CD4-positive, alpha-beta T cell treated with Interleukin-1 beta for 1 hour (primary cell): ENCODE data around the gene ANO9.
"Not testable (repeated sequence)": the region's sequence is repeated elsewhere in the genome, so short reads cannot be mapped to it uniquely, and the experiment has no call there.

Experiments used
- DNase-seq, 2 donors: peaks; one replicate each; pipeline ENCODE4 v3.0.0-alpha.2; 2020 to 2022

Gene ANO9

DNA sequence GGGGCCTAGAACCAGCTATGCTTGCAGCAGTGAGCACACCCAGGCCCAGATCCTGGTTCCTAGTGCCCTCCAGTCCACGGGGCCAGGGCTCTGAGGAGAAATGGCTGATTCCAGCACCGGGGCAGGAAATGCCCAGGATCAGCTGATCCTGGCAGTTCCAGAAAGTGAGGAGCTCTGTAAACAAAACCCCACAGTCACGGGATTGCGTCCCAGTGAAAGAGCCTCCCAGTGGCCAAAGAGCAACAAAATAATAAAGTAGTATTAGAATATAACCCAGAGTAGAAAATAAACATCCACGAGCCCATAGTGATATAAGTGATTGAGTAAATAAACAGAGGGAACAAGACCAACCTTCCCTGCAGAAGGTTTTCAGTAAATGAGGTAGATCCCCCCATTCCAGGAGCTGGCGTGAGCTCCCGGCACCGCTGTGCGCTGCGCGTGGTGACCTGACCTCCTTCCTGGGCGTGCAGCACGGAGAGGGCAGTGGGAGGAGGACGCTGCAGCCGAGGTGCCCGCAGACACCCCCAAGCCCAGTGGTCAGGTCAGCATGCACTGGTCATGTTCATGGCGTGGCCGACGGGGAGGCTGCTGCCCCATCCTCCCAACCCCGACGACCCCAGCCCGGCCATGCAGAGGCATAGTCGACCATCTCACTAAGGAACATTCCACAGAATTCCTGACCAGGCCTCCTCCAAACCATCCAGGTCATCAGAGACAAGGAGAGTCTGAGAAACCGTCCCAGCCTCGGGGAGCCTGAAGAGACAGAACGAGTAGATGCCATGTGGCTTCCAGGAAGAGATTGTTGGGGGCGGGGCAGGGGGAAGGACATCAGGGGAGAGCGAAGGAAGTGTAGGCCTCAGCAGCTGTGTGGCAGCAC is 28.1 kb upstream of the ANO9 start:
- no peak for DNase-seq

DNA sequence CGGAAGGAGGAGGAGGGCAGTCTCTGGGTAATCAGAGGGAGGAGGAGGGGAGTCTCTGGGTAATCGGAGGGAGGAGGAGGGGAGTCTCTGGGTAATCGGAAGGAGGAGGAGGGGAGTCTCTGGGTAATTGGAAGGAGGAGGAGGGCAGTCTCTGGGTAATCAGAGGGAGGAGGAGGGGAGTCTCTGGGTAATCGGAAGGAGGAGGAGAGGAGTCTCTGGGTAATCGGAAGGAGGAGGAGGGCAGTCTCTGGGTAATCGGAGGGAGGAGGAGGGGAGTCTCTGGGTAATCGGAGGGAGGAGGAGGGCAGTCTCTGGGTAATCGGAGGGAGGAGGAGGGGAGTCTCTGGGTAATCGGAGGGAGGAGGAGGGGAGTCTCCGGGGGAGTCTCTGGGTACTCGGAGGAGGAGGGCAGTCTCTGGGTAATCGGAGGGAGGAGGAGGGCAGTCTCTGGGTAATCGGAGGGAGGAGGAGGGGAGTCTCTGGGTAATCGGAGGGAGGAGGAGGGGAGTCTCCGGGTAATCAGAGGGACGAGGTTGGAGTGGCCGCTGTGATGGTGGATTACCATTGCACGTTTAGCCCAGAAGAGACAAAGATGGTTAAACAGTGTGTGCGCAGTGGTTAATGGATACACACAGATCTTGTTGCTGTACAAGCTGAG is 27.3 kb upstream of the ANO9 start:
- DNase-seq = not testable (repeated sequence)

DNA sequence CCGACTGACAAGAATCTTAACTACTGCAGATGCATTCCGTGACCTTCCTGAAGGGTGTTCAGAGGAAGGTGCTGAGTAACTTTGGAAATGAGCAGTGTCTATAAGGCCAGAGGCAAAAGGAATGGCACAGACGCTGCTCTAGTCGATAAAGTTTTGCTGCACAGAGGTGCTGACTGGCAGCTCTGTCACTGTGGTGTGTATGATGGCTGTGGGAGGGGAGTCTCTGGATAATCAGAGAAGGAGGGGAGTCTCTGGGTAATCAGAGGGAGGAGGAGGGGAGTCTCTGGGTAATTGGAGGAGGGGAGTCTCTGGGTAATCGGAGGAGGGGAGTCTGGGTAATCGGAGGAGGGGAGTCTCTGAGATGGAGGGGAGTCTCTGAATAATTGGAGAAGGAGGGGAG is 26.7 kb upstream of the ANO9 start:
- DNase-seq = no peak

- no peak for DNase-seq
Measured at GRCh38 chr11:468036-468435, 26.2 kb upstream of the ANO9 start.

GRCh38 chr11:465896-466530 is 24.2 kb upstream of the ANO9 start:
- DNase-seq = no peak

DNA sequence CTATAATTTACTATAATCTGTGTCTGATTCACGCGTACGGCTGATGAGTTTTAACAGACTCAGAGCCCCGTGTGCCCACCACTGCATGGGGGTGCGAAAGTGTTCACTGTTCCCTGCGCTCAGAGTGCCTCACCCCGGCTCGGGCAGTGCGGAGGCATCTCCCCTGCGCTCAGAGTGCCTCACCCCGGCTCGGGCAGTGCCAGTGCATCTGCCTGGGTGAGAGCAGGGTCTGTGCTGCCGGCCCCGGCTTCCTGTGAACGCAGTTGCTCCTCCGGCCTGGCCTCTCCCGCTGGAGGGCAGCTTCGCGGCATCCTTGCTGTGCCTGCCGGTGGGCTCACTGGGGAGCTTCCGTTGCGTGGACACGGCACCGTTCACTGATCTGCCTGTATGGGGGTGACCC is 22.5 kb upstream of the ANO9 start:
- no peak for DNase-seq

DNA sequence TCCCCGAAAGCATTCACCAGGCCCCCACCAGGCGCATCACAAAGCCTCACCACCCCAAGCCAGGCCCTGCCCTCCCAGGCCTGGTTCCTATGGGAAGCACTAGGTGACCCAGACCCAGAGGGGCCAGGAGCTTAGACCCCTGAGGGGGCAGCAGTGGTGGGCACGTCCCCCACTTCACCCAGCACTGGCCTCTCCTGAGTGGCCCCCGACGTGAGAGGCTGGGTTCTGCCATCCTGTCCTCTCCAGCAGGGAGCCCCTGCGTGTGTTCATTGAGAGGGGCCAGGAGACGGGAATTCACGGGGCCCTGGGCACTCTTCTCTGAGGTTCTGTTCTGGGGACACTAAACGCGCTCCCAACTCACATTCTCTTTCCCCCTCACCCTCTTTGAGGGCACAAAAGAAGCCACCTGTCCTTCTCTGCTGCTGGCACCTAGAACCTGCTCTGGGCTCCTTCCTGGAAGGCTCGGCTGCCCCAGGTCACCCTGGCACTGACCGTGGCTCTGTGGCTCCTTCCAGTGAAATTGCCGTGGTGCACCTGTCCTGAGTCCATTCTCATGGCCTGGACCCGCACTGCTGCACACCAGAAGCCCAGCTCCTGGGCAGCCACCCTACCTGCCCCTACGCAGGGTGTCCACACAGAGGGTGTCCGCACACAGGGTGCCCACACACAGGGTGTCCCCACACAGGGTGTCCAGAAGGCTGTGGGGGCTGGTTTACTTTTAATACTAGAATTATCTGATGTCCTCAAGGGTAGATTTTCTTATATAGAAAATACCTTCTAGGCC is 20.5 kb upstream of the ANO9 start:
- DNase-seq = no peak

- DNase-seq = no peak
Measured at GRCh38 chr11:461626-462025, 19.8 kb upstream of the ANO9 start.

GRCh38 chr11:460331-461199 is 18.8 kb upstream of the ANO9 start:
- DNase-seq = no peak

DNA sequence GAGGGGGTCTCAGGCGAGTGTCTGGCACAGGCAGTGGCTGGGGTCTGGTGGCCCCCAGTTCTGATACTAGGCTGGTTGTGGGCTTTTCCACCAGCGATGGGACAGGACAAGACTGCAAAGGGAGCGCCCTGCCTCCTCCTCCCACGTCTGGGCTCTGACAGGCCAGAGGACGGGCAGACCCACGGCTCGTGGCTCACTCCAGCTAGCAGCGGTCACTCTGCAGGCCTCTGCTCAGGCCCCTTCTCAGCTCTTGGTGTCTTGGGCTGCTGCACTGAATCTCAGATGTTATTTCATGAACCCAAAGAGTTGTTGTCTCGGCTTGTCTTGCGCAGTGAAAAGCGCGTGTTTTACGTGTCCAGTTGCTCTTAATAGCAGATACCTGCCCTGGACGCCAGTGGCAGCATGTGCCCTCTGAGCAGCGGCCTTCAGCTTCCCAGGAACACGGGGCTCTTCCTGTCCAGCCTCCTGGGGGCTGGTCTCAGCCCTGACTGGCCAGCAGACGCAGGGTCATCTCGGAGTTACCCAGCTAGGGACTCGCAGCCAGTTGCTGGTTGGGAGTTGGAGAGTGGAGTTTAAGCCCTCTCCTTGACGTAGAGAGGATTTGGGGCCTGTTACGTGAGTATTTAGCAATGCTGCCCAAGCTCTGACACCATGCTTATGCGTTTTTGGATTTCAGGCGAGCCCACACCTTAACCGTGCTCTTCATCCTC is 17.9 kb upstream of the ANO9 start:
- no peak for DNase-seq

DNA sequence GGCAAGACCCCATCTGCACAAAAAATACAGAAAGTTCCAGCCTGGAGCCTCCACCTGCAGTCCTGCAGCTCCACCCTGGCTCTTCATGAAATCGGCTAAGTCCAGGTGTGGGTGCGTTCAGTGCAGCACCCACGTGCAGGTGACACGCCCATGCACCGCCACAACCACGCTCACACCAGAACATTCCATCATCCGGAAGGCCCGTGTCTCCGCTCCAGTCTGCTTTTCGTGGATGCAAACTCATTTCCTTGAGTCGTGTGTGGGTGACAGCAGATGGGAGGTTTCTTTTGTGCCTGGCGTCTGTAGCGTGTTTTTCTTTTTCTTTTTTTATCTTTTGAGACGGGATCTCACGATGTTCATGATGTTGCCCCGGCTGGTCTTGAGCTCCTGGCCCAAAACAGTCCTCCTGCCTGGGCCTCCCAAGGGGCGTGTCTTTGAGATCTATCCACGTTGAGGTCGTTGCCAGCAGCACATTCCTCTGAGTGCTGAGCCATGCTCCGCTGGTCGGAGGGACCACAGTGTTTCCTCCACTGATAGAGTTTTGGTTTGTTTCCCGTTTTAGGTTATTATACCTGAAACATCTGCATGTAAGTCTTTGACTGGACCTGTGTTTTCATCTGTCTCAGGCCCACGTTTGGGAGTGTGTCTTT is 15.4 kb upstream of the ANO9 start:
- DNase-seq = peak in 1 of 2 donors; percentile 15

DNA sequence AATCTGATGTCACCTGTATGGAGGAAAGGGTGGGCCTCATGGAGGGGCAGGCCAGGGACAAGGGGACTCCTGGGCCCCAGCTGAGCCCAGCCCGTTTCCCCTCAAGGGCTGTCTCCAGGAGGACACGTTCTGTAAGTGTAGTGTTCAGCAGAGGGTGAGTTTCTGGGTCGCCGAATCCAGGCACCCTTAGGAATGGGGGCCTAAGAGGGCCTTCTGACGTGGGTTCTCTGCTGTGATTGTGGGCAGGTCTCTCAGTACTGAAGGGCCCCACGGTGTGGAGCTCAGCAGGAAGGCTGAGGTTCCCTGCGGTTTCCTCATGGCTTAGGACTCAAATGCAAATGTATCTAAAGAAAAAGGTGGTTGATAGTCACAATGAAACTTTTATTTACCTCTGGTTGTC is 14.7 kb upstream of the ANO9 start:
- DNase-seq = peak; percentile 34 to 51

GRCh38 chr11:455566-456147 is 13.8 kb upstream of the ANO9 start:
- DNase-seq = no peak

DNA sequence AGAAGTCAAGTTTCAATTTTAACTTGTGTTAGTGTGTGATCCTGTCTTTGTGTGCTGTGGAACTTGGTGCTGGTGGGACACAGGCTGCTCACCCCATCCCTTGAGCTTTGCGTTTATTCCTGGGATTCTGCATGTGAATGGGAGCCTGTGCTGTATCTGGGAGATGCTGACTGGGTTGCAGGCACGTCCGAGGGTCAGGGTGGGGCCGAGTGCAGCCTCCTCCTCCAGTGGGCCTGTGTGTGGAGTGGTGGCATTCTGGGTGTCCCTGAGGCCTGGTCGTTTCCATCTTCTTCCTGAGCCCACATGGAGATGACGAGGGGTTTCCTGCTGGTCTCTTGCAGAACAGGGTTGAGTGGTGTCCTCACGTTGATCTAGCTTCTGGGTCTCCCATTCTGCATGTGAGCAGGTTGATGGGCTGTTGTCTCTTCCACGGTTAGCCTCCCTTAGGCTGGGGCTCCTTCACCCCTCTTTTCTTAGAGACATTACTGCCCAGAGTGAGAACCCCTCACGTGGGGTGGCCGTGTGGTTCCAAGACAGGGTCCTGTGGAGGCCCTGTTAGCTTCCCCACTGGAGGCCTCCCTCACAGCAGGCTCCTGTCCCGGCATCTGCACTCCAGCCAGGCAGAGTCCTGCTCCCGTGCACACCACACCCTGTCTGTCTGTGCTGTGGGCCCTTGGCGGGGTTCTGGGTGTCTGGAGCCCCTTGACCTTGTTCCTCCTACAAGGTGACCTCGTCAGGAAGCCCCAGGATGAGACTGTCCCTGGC is 13.2 kb upstream of the ANO9 start:
- DNase-seq = no peak

- DNase-seq = no peak
Measured at GRCh38 chr11:454043-454442, 12.2 kb upstream of the ANO9 start.

DNA sequence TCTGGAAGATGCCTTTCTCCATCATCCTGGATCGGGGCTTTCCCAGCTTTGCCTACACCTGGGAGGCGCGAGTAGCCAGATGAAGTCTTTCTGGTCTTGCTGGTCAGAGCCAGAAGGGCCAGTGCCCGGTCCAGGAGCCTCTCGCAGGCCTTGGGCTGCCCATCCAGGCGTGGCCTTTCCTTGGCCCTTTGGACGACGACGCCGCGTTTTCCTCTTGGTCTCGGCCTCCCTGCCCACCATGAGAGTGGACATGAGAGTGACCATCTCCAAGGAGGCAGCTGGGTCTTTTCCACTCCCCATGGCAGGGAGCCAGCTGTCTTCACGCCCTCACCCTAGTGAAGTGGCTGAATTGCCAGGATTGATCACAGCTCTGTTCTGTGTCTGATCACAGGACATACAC is 11.8 kb upstream of the ANO9 start:
- DNase-seq = no peak

DNA sequence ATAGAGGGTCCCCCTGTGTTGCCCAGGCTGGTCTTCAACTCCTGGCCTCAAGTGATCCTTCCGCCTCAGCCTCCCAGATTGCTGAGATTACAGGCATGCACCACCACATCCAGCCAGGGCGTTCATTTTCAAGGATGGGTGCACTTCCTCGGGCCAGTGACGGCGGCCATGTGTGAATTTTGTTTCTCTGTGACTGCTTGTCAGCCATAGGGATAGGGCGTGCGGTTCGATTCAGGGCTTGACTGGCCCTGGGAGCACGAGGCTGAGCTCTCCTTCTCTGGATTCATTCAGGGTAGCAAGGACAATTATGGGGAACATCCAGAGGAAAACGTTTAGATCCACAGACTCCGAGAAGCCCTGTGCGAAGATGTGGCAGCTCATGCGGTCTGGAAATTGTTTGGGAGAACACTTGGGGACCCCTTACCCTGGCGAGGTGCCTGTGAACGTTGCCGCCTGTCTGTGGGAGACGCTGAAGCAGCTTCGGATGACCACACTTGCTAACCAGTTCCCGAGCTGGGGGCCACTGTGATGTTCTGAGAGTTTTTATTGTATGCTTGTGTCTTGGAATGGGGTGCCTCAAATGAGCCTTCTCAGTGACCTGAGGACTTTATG is 11.2 kb upstream of the ANO9 start:
- DNase-seq = no peak

- no peak for DNase-seq
Measured at GRCh38 chr11:452203-452744, 10.5 kb upstream of the ANO9 start.

DNA sequence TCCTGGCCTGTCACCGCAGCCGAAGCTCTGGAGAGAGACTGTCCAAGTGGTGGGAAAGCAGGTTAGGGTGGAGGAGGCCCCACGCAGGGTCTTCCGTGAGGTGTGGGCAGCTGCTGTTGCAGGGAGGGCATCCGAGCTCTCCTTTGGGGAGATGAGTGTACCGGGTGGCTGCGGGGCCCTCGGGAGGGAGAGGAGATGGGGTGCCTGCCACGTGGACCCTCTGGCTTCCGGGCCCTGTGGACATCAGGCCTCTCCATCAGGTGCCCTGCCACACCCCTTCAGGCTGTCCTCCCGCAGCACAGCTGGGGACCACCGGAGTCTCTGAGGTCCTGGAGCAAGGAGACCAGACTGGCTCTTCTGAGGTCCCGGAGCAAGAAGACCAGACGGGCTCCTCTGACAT is 9.9 kb upstream of the ANO9 start:
- no peak for DNase-seq
